HG03139 (cell line): ENCODE measurements around the gene FRMD8.
"Not testable (repeated sequence)": the region's sequence is repeated elsewhere in the genome, so short reads cannot be mapped to it uniquely, and the experiment has no call there.

Experiments used
- ATAC-seq: cut with Tn5 transposase; IDR thresholded peaks from one replicate; pipeline ENCODE4 v1.9.1; 2021; ENCODE audit not compliant: unreplicated experiment

Gene FRMD8

DNA sequence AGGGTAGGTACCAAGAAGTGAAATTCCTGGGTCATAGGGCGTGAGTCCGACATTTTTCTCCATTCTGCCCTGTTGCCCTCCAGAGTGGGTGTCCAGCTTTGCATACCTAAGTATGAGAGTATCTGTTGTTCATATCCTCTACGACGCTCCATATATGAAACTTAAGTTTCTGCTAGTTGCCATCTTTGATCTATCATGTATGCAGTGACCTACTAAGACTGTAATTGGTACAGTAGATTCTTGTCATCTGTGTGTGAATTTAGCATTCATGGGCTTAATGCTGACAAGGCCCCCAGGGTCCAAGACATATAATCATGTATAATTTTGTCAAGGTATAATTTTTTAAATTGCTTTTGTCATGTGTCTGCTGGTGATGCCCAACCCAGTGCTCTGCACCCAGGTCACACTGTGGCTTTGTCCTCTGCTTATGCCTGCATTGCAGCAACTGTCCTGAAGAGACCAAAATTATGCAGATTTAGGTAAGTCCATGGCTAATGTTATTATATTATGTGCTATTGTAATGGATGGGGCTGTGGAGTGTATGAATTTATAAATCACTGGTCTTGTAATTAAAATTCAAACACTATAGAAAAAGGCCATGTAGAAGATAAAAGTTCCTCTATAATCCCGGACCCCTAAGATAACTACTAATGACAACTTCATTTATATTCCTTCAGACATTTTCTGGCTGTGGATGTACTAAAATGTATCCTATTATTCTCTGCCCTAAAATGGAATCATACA is 48.4 kb downstream of the FRMD8 start:
- no peak for ATAC-seq

DNA sequence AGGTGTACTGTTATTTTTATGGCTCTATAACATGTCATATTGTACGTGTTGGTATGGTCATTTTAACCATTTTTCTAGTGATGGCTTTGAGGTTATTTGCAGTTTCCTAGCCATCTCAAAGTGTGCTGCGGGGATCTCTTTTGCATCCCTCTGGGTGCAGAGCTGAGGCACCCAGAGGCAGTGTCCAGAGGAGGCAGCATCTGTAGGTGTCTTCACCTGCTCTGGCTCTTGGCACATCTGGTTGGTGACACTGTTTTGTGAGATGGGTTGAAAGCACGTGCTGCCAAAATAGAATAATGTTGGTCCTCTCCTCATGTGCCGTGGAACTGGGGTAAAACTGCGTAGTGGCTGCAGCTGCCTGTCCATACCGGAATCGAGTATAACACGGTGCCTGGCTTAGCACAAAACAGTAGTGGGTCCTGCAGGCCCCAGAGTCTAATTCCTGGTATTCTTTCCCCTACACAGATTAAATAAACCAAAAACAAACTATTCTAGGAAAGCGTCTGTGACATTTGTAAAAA is 49.0 kb downstream of the FRMD8 start:
- ATAC-seq = no peak

DNA sequence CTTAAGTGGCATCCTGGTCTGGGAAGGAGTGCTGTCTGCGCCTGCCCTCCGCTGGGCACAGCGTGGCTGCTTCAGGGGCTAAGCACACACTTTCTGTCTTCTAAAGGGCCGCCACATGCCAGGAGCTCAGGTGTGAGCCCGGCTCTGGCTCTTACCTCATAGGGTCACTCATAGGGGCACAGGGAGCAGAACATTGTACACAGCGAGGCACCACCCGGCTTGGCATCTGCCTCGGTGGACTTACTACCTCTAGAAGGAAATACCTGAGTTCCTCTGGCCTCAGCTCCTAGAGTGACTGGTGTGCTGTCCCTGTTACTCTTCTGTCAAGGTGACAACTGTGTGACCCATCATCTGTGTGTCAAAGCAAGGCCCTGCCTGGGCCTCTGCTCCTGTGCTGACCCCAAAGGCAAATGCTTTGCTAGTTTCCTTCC is 49.6 kb downstream of the FRMD8 start:
- no peak for ATAC-seq

DNA sequence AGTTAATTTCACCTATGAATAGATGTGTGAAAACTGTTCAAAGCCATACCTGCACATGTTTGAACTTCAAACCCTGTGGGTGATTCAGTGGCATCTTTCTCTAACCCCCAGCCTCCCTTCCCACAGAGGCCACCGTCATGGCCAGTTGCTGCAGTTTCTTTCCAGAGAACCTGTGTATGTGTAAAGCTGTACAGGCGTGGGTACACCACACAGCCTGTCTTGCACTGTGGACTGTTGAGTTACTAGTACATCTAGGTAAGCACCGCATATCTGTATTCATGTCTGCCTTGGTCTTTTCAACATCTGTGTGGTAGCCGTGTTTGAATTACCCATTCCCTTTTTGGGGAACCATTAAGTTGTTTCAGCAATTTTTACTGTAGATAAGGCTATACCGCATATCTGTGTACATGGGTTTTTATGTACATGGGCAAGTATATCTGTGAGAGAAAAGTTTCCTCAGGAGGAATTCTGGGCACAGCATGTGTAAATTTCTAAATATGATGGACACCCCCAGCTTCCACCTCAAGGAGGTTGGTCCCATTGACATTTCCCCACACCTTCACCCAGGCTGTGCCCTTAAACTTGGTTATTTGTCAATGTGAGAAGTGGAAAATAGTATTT is 50.1 kb downstream of the FRMD8 start:
- no peak for ATAC-seq

DNA sequence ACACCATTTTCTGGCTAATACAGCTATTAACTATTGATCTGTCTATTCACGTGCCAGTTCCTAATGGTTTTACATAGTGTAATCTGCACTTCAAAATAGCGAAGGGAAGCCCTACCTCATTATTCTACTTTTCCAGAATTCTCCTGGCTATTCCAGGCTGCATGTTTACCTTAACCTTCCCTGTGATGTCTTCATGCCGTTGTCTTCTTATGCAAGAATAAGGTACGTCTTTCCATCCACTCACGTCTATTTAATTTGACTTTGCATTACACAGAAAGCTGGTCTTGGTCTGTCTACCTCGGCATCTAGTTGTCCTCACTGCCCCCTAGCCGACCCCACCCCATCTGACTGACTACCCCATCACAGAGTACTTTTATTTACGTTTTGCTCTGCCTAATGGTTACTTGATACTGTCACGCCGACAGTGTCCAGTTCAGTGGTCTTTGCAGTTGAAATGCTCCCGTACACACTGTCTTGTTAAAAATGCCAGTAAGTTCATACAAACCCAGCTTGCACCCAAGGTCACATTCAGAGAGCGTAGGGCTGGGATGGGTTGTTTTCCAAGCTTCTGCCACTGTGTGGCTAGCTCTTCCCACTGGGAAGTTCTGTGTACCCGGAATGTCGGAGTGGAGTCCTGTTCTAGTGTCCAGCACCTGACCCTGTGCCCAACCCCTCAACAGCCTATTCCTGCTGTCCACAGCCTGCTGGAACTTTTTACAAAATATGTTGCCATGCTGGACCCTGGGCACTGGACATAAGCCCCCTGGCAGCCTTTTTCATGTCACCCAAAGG is 51.2 kb downstream of the FRMD8 start:
- no peak for ATAC-seq

DNA sequence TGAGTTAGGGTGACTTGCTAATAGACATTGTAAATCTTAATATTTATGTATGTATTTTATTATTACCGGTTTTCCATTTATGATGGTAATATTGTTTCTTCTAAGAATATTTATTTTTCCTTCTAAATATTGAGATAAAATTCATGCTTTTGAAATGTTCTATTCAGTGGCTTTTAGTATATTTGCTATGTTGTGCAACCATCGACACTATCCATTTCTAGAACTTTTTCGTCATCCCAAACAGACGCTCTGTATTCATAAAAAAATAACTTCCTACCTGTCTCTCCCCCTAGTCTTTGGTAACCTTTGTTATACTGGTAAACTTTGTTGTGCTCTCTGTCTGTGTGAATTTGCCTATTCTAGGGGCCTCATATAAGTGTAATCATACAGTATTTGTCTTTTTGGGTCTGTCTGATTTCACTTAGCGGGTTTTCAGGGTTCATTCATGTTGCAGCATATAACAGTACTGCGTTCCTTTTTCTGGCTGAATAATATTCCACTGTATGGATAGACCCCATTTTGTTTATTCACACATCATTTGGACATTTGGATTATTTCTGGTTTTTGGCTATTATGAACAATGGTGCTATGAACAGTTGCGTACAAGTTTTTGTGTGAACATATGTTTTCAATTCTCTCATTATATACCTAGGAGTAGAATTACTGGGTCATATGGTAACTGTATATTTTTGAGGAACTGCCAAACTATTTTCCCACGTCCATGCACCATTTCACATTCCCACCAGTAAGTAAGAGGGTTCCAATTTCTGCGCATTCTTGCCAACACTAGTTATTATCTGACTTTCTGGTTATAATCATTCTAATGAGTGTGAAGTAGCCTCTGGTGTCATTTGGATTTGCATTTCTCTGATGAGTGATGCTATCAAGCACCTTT is 52.1 kb downstream of the FRMD8 start:
- no peak for ATAC-seq

DNA sequence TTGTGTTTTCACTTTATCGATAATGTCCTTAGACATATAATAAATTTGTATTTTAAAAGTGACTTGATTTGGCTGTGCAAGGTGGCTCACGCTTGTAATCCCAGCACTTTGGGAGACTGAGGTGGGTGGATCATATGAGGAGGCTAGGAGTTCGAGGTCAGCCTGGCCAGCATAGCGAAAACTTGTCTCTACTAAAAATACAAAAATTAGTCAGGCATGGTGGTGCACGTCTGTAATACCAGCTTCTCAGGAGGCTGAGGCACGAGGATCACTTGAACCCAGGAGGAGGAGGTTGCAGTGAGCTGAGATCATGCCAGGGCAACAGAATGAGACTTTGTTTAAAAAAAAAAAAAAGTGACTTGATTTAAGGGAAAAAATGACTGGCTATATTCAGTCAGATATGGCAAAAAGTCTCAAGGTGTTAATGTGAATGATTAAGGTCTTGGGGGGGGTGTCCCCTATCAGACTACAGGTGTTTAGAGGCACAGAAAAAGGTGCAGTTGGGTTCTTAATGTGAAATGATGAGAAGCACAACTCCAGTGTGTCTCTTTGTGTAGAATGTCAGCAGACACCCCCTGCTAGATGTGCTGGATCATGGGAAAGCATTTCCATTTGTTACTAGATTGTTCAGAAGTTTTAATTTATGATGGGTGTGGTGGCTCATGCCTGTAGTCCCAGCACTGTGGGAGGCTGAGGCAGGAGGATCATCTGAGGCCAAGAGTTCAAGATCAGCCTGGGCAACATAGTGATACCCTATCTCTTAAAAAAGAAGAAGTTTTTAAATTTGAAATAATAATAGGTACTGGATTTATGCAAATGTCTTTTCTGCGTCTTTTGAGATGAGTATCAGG is 53.1 kb downstream of the FRMD8 start:
- no peak for ATAC-seq

DNA sequence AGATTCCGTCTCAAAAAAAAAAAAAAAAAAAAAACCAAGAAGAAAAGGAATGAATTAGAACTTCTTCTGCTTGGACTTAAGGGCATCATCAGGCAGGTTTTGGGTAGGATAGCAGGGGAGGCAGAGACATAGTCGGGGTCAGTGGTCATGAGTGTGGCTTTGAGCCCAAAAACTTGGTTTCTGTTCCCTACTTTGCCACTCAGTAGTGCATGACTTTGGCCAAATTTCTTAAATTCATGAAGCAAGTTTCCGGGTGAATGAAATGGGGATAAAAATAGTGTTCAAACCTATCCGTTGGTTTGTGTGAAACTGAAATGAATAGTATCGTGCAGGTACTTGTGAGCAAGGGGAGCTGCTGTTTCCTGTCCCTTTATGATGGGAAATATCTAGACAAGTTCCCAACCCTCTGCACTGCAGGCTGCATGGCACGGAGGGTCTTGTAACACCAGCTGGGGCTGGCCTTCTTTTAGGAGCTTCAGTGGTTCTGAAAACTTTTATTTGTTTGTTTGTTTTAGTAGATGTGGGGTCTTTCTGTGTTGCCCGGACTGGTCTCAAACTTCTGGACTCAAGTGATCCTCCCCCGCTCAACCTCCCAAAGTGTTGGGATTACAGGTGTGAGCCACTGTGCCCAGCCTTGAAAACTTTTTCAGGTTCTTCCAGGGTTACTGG is 54.5 kb downstream of the FRMD8 start:
- ATAC-seq = peak; percentile 40

DNA sequence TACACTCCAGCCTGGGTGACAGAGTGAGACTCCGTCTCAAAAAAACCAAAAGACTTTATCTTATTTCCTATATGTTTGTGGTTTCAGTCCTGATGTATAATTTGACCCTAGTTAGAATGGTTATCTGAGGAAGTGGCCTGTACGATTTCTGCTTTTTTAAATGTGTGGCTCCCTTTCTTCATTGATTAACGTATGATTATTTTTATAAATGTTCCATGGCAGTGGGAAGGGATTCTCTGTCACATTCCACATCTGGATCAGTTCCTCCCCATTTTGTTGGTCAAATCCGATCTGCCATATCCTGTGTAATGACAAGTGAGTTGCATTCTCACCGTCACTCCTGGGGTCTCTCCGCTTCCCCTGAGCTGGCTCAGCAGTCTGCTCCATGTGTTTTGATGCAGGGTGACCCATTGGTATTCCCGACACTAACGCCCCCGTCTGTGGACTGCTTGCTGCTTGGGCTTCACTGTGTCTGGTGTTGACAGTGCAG is 56.5 kb downstream of the FRMD8 start:
- no peak for ATAC-seq

DNA sequence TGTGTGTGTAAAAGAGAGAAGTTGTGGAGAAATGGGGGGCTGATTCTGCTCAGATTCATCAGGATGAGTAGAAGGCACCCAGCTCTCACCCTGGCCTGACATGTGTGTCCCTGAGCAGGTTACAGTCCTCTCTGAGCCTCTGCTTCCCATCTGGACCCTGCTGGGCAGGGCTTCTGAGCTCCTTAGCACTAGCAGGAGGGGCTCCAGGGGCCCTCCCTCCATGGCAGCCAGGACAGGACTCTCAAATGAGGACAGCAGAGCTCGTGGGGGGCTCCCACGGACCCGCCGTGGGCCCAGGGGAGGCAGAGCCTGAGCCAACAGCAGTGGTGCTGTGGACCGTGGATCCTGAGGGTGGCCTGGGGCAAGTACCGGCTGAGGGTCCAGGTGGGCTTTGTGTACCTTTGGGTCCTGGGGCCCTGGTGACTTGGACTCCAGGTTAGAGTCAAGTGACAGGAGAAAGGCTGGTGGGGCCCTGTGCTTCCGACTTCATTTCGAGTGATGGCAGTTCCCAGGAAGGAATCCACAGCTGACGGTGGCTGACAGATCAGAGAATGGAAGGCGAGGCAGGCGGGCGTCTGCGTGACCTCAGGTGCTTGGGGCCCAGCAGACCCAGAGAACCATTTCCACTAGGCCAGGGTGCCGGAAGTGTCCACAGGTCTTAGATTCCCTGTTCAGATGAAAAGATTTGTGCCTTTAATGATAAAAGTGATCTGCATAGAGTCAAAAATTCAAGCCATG is 58.0 kb downstream of the FRMD8 start:
- ATAC-seq = no peak

DNA sequence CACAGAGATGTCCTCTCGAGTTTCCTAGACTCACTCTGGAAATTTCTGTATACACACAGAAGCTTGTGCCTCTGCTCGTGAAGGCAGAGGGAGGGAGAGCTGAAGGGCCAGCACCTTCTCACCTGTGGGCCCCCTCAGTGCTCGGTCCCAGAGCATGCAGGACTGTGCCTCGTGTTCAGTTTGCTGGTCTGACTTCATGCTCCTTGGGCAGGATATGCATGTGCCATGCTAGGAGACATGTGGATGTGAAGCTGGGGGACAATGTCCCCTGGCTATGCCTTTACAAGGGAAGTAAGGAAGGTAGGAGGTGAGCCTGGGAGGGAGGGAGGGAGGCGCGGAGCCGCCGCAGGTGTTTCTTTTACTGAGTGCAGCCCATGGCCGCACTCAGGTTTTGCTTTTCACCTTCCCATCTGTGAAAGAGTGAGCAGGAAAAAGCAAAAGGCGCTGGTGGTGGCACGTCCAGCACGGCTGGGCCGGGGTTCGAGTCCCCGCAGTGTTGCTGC is 58.7 kb downstream of the FRMD8 start:
- no peak for ATAC-seq

DNA sequence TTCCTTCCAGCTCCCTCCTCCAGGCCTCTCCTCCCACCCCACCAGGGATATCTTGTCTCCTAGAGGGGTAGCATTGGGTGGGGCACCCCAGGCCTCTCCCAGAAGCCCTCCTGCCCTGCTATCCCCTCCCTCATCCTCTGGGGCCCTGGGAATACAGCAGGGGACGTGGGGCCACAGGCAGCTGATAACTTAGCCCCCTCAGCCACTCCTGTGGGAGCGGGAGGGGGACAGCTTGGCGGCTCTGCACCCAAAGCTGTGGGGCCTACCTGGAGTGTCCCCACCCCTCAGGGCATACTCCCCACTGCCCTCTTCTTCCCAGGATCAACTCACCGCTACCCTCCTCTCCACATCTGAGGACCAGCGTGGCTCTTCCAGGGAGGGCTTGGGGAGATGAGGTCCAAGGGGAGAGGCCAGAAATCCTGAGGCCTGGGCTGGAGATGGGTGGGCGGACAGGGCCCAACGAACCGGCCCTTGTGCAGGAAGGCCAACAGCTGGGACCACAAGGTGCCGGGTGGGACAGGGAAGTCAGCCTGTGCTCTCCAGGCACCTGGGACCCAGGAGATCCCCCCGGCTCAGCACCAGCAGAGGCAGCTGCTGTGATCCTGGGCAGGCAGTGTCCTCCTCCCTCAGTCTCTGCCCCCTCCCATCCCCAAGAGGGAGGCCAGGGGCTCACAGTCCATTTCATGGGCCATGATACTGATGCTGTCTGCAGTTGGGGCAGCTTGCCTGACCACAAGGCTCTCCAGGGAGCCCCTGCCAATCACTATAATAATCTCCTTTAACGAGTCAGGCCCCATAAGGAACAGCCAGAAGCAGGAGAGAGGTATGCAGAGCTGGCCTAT is 59.4 kb downstream of the FRMD8 start:
- ATAC-seq = no peak

DNA sequence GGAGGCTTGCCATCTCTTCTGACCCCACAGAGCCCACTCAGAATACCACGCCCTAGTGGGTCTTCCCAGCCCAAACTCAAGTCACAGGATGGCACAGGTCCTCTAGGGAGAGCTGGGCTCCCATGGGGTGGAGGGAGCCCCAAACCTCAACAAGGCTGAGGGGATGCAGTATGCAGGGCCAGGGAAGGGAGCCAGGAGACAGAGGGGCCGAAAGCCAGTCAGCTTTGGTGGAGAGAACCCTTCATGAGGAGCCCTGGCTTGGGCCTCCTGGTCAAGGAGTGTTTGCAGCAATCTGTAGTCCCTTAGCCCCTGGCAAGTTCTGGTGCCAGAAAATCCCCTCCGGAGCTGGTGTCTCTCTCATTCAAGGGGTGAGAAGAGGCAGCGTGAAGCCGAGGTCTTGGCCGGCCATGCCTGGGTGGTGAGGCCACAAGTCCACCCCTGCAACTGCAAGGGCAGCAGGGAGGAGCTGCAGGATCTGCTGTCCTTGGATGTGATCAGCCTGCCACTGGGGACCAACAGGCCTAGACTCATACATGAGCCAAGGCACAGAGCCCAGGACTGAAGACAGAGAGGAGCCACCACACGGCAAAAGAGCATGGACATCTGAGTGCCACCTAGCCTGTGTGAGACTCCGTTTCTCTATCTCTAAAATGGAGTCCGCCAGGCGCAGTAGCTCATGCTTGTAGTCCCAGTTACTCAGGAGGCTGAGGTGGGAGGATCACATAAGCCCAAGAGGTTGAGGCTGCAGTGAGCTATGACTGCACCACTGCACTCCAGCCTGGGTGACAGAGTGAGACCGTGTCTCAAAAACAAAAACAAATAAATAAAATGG is 60.2 kb downstream of the FRMD8 start:
- no peak for ATAC-seq

DNA sequence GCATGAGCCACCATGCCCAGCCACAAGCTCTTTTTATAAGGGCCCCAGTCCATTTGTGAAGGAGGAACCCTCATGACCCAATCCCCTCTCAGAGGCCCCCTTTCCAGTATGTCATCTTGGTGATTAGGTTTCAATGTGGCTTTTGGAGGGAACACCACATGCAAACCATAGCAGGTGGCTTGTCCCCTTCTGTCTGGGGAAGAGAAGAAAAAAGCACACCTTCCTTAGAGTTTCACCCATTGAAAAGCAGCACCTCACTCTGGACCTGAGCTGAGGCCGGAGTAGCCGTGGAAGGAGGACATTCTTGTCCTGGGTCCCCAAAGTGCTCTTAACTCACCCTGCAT is 61.6 kb downstream of the FRMD8 start:
- no peak for ATAC-seq

DNA sequence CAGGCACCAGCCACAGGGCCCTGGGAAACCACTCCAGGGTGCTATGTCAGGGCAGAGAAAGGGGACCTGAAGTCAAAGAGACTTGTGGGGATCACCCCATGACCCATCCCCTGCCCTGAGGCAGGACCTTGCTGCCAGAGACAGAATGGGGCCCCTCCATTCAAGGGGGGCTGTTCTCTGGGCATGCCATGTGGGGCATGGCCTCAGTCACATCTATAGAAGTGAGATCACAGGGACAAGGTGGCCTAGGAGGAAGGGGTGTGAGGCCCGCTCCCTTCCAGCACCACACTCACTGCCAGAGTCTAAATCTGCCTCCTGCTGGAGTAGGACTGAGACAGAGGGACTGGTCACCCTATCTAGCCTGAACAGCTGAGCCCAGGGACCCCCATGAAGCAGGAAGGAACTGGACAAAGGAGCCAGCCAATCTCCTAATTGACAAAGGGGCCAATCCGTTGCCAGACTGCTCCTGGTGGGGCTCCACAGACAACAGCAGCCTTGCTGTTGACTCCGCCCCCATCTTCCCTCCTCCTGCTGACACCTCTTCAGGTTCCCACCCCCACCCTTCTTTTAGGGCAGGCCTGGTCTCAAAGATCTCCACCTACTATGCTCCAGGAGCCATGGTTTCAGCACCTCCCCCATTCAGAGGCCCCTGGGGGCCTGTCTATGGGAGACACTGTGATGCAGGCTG is 62.1 kb downstream of the FRMD8 start:
- ATAC-seq = no peak

DNA sequence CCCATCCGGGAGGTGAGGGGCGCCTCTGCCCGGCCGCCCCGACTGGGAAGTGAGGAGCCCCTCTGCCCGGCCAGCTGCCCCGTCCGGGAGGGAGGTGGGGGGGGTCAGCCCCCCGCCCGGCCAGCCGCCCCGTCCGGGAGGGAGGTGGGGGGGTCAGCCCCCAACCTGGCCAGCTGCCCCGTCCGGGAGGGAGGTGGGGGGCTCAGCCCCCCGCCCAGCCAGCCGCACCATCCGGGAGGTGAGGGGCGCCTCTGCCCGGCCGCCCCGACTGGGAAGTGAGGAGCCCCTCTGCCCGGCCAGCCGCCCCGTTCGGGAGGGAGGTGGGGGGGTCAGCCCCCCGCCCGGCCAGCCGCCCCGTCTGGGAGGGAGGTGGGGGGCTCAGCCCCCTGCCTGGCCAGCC is 64.9 kb downstream of the FRMD8 start:
- not testable (repeated sequence) for ATAC-seq
